Endothelial cell of umbilical vein (primary cell): ENCODE results near the gene GRAPL.
"Not testable (repeated sequence)": the region's sequence is repeated elsewhere in the genome, so short reads cannot be mapped to it uniquely, and the experiment has no call there.

Experiments
- CTCF ChIP-seq, 2 donors: IDR thresholded peaks; 1 replicate in 1 of 2; 2 replicates in 1 of 2; pipeline ENCODE4 v1.5.1; 2011; ENCODE audit warnings: low read length in 2 of 2, mild to moderate bottlenecking in 2 of 2, moderate library complexity in 2 of 2, control low read depth in 1 of 2, inconsistent platforms in 1 of 2, low read depth in 1 of 2; ENCODE audit not compliant: insufficient read depth in 1 of 2; ENCODE audit errors: extremely low read depth in 1 of 2
- EZH2 ChIP-seq: IDR thresholded peaks from 2 replicates; pipeline ENCODE4 v1.6.1; 2012; ENCODE audit warnings: borderline replicate concordance, low read depth, mild to moderate bottlenecking, moderate library complexity, low read length, inconsistent platforms; ENCODE audit not compliant: severe bottlenecking
- GATA2 ChIP-seq: IDR thresholded peaks from 2 replicates; pipeline ENCODE4 v1.7.0; 2011; ENCODE audit warnings: low read depth, mild to moderate bottlenecking, moderate library complexity, mixed read lengths, low read length; ENCODE audit not compliant: insufficient read length, insufficient read depth
- JUN ChIP-seq: IDR thresholded peaks from 2 replicates; pipeline ENCODE4 v1.6.1; 2011; ENCODE audit warnings: borderline replicate concordance, low read depth; ENCODE audit not compliant: insufficient read length, insufficient read depth
- POLR2A ChIP-seq: IDR thresholded peaks from 2 replicates; pipeline ENCODE4 v1.6.1; 2012; ENCODE audit warnings: low read depth, mild to moderate bottlenecking, control low read depth, low read length
- TF ChIP-seq, protein P1 (sequence below): IDR thresholded peaks from 2 replicates; pipeline ENCODE4 v1.6.1; 2011; ENCODE audit not compliant: insufficient read depth, insufficient read length

DNA sequence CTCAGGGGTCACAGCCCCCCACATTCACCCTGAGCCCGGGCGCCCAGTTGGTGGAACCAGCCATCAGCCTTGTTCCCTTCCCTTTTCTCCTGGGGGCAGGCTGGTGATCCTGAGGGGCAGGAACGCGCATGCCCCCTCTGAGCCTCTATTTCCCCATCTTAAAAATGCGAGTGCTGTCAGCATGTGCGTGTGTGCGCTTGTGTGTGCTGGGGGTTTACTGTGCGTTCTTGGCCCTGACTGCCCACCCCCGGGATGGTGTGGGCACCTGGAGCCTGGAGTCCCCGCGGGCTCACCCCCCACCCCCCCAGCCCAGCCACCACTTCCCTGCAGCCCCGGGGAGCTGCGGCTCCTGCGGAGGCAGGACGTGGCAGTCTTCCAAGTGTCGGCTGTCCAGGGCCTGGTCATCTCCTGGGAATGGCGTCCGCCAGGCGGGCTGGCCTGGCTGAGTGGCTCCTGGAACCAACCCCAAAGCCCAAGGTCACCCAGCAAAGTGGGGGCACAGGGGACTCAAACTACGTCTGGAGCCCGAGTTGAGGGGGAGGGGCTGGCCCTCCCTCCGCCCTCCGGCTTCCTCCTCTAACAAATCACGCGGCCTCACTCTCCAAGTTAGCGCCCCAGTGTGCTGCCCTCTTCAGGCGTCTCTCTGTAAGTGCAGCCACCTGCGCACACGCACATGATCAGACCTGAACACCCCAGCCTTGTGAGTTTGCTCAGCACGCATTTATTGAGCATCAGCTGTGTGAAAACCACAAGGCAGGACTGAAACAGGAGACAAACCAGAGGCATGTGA is 14.2 kb downstream of the GRAPL start:
- TF ChIP-seq CTCF (IDR thresholded peaks at IDR 0.05; ENCODE audit: extremely low read depth in 1 of 2, insufficient read depth in 1 of 2, low read depth in 1 of 2, low read length in 2 of 2); GATA2; POLR2A; EZH2; JUN: not testable (repeated sequence)
- TF ChIP-seq, protein P1, sequence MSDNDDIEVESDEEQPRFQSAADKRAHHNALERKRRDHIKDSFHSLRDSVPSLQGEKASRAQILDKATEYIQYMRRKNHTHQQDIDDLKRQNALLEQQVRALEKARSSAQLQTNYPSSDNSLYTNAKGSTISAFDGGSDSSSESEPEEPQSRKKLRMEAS: not testable (repeated sequence)
